Activated CD8-positive, alpha-beta memory T cell treated with anti-CD3 and anti-CD28 coated beads, Interleukin-2, amount 50 U/mL, for 24 hours (primary cell): ENCODE measurements around the gene SLC2A6.
"Not testable (repeated sequence)": the region's sequence is repeated elsewhere in the genome, so short reads cannot be mapped to it uniquely, and the experiment has no call there.

Experiments
- DNase-seq: peaks from one replicate; pipeline ENCODE4 v3.0.0-alpha.2; 2020; ENCODE audit errors: extremely low read depth

The SLC2A6 gene

DNA sequence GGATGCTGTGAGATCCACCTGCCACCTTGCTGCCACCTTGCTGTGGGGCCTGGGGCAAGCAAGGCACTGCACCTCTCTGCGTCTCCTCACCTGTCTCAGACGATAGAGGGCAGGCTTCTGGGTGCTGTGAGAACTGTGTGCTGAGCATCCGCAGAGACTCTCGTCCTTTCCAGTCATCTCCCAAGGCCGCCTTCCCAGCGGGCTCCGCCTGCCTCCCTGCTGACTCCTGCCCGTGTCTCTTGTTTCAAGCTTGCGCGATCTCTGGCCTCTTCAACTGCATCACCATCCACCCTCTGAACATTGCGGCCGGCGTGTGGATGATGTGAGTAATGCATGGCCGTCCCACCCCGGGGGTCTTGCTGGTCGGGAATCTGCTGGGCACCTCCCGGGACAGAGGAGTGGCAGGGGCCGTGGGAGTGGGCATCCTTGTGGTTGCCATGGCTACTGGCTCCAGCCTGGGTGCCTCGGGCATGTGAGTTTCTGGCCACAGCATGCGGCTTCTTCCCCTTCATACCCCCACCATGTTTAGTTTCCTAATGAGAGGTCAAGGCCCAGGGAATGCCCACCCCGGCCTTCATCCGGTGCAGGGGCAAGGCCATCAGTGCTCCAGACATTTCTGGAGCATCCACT is 15.6 kb downstream of the SLC2A6 start:
- DNase-seq: no peak

DNA sequence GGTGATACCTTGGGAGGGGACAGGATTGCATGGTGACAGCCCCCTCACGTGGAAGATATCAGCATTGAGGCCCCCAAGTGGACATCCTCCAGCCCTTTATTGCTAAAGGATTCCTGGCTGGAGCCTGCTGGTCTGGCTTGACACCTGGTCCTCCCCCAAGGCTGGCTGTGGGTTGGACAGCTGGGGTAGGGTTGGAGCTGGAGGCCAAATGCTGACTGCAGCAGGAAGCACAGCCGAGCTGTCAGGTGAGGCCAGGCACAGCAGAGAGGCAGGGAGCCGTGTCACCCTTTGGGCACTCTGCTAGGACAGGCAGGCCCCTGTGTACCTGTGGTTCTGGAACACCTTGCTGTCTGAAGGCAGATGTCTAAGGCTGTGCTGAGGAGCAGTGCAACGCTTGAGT is 16.9 kb downstream of the SLC2A6 start:
- no peak for DNase-seq

GRCh38 chr9:133460405-133461175 is 18.3 kb downstream of the SLC2A6 start:
- DNase-seq: no peak

GRCh38 chr9:133459476-133460404 is 19.2 kb downstream of the SLC2A6 start, which contains the start of gene CACFD1:
TSS of gene CACFD1 (plus strand) at chr9:133459978. CDS start at chr9:133460067, 89 bp downstream.
- peak; percentile 88 for DNase-seq

DNA sequence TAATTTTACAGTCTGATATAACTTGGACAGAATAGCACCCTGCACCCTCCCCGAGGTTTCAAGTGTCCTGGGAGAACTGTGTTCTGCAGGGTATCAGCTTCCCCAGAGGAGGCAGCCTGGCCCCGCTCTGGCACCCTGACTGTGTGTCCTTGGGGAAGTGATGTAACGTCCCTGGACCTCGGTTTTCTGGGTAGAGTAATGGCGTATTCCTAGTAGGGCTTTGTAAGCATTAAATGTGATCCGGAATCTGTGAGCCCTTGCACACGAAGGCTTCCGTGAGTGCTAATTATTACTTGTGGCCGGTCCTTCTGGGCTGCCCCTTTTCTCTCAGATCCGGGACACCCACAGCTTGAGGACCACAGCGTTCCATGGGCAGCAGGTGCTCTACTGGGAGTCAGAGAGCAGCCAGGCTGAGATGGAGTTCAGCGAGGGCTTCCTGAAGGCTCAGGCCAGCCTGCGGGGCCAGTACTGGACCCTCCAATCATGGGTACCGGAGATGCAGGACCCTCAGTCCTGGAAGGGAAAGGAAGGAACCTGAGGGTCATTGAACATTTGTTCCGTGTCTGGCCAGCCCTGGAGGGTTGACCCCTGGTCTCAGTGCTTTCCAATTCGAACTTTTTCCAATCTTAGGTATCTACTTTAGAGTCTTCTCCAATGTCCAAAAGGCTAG is 20.1 kb downstream of the SLC2A6 start:
- DNase-seq: no peak

DNA sequence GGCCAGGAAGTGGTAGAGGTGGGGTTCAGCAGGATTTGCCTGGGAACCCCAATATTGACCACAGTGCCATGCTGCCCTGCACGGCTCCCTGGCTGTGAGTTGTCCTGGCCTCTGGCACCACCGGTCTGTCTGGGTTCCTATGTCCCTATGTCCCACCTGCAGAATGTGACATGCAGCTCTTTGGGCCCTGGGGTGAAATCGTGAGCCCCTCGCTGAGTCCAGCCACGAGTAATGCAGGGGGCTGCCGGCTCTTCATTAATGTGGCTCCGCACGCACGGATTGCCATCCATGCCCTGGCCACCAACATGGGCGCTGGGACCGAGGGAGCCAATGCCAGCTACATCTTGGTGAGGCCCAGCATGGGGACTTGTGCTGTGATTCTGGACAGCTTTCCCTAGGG is 21.2 kb downstream of the SLC2A6 start:
- DNase-seq: no peak

- DNase-seq: no peak
These were observed 21.7 kb downstream of the SLC2A6 start for GRCh38 chr9:133457233-133457632.

DNA sequence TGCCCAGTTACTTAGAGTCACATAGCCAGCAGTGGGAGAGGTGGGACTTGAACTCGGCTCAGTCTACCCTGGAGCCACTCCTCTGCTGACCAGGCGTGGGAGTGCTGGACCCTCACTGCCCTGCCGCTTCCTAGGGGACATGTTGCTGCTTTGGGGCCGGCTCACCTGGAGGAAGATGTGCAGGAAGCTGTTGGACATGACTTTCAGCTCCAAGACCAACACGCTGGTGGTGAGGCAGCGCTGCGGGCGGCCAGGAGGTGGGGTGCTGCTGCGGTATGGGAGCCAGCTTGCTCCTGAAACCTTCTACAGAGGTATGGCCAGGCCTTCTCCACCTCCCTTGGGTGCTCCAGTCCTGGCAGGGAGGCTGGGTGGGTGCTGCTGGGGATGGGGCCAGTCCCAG is 22.5 kb downstream of the SLC2A6 start:
- no peak for DNase-seq

DNA sequence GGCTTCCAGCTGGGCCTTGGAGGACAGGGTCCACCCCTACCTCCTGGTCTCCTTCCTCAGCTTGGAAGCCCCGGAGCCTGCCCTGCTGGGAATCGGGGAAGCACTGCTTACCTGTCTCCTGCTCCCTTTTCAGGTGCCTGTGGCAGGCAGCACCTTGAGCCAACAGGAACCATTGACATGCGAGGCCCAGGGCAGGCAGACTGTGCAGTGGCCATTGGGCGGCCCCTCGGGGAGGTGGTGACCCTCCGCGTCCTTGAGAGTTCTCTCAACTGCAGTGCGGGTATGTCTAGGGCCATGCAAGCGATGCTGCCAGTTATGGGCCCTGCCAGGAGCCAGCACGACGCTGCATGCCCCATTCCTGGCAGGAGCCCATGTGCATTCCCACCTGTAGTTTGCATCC is 23.0 kb downstream of the SLC2A6 start:
- DNase-seq: no peak

- no peak for DNase-seq
These were observed 23.8 kb downstream of the SLC2A6 start for GRCh38 chr9:133454943-133455673.

DNA sequence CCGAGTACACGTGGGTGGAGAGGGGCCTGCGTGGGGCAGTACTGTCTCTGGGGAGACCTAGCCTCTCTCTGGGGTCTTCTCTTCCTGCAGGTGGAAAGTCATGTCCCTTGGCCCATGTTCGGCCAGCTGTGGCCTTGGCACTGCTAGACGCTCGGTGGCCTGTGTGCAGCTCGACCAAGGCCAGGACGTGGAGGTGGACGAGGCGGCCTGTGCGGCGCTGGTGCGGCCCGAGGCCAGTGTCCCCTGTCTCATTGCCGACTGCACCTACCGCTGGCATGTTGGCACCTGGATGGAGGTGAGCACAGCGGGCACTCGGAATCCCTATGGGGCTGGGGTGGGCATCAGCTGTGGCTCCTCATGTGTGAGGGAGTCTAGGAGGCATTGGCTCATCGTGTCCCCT is 24.6 kb downstream of the SLC2A6 start:
- no peak for DNase-seq

DNA sequence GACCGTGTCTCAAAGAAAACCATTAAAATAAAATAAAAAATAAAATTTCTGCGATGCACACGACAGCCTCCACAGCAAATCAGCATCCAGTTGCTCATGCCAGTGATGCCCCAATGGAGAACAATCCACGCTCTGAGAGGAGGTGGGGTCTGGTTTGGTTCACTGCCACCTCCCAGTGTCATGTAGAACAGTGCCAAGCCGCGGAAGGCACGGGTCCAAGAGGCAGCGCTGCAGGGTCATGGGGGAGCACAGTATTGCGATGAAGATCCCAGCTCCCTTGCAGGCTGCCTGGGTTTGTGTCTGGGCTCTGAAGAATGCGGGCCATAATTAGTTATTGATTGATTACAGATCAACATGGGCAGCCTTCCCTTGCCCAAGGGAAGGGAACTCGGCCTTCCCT is 25.2 kb downstream of the SLC2A6 start:
- no peak for DNase-seq

- DNase-seq: no peak
These were observed 26.3 kb downstream of the SLC2A6 start for GRCh38 chr9:133452562-133452961.

GRCh38 chr9:133451865-133452264 is 27.0 kb downstream of the SLC2A6 start:
- not testable (repeated sequence) for DNase-seq

DNA sequence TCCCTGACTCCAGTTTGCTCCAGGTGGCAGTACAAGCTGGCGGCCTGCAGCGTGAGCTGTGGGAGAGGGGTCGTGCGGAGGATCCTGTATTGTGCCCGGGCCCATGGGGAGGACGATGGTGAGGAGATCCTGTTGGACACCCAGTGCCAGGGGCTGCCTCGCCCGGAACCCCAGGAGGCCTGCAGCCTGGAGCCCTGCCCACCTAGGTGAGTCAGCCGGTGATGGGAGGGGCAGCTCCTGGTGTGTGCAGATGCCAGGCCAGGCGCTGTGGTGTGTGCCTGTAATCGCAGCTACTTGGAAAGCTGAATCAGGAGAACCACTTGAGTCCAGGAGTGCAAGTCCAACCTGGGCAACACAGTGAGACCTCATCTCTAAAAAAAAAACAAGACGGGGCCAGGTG is 29.1 kb downstream of the SLC2A6 start:
- no peak for DNase-seq

DNA sequence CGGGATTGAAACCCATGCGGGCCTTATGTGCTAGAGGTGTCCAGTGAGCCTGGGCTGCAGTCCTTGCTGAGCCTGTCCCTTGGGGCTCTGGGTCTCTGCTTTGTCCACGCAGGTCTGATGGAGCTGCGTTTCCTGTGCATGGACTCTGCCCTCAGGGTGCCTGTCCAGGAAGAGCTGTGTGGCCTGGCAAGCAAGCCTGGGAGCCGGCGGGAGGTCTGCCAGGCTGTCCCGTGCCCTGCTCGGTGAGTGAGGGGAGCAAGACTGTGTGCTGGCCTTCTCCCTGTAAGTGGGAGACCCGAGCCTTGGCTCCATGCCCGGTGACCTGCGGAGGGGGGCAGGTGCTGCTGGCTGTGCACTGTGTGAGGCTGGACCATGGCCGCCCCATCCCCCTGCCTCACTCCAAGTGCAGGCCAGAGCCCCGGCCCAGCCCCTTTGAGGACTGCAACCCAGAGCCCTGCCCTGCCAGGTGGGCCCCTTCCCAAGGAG is 30.4 kb downstream of the SLC2A6 start:
- DNase-seq: no peak

- DNase-seq: no peak
These were observed 33.5 kb downstream of the SLC2A6 start for GRCh38 chr9:133445293-133445969.

GRCh38 chr9:133443982-133444381 is 34.9 kb downstream of the SLC2A6 start:
- DNase-seq: no peak

DNA sequence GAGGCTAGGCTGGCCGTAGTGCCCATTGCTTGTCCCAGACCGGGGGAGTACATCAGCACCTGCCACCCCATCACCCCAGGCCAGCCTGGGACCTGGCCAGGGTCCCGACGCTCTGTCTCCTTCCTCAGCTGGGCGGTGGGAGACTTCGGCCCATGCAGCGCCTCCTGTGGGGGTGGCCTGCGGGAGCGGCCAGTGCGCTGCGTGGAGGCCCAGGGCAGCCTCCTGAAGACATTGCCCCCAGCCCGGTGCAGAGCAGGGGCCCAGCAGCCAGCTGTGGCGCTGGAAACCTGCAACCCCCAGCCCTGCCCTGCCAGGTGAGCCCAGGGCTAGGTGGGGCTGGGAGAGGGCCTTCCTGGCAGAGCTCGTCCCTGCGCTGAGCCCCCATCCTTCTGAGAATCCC is 35.7 kb downstream of the SLC2A6 start:
- no peak for DNase-seq

GRCh38 chr9:133441571-133441970 is 37.3 kb downstream of the SLC2A6 start:
- no peak for DNase-seq
